SK-N-SH (cell line): ENCODE measurements around the gene GCM1. TPM values are rescaled to one million over a fixed set of nuclear protein-coding genes. Genes with fewer than 3 reads are reported as not detected.

Source experiments
- CTCF ChIA-PET: fragments of 300-600, 350-600 bp; formaldehyde crosslinking; extraction: SDS; loops from one replicate; lab custom pipeline; 2021; lab: Yijun Ruan, JAX
- POLR2A ChIA-PET: fragments of 350-600 bp; sonication (Branson Sonifier 250); formaldehyde crosslinking; extraction: SDS; loops from one replicate; lab custom pipeline; 2020; ENCODE audit warnings: antibody characterized with exemption, inconsistent platforms; lab: Yijun Ruan, JAX
- DNase-seq: peaks from one replicate; pipeline ENCODE4 v3.0.0; 2012
- H2AFZ ChIP-seq: fragments of 200-600 bp; sonication (generic); 2 replicates; pipeline ENCODE4 v1.8.1; 2016; ENCODE audit warnings: antibody characterized with exemption, mild to moderate bottlenecking, low read depth
- H3F3A ChIP-seq: fragments of 200-600 bp; sonication (generic); replicated peaks from 2 replicates; pipeline ENCODE3; 2016; ENCODE audit warnings: antibody characterized with exemption, mild to moderate bottlenecking; ENCODE audit not compliant: insufficient read depth
- H3K27ac ChIP-seq, 2 experiments: fragments of 200-500 bp in 1 of 2; fragments of 200-600 bp in 1 of 2; sonication (Bioruptor generic) in 1 of 2; sonication (generic), shearing (Covaris generic) in 1 of 2; 2 replicates each; pipeline versions ENCODE4 v1.5.1 to v1.6.1; 2014 to 2016; ENCODE audit warnings: low read depth in 2 of 2, inconsistent platforms in 1 of 2, low read length in 1 of 2, mild to moderate bottlenecking in 1 of 2, mixed read lengths in 1 of 2
- H3K27me3 ChIP-seq: fragments of 200-600 bp; sonication (generic), shearing (Covaris generic); 2 replicates; pipeline ENCODE4 v1.6.1; 2016; ENCODE audit warnings: mixed run types; ENCODE audit not compliant: insufficient read depth
- H3K36me3 ChIP-seq, 2 experiments: fragments of 200-500 bp in 1 of 2; fragments of 200-600 bp in 1 of 2; sonication (Bioruptor generic) in 1 of 2; sonication (generic) in 1 of 2; replicated peaks in 1 of 2; 2 replicates each; pipeline versions ENCODE3 to v1.5.1; 2014 to 2016; ENCODE audit warnings: low read length in 1 of 2, mild to moderate bottlenecking in 1 of 2; ENCODE audit not compliant: insufficient read depth in 2 of 2, control insufficient read depth in 1 of 2
- H3K4me1 ChIP-seq, 2 experiments: fragments of 200-500 bp in 1 of 2; fragments of 200-600 bp in 1 of 2; sonication (Bioruptor generic) in 1 of 2; sonication (generic), shearing (Covaris generic) in 1 of 2; 2 replicates each; pipeline versions ENCODE4 v1.5.1 to v1.6.1; 2014 to 2016; ENCODE audit warnings: low read depth in 1 of 2, low read length in 1 of 2, mixed run types in 1 of 2; ENCODE audit not compliant: insufficient read depth in 2 of 2, control insufficient read depth in 1 of 2
- H3K4me2 ChIP-seq: fragments of 200-600 bp; sonication (generic), shearing (Covaris generic); 2 replicates; pipeline ENCODE4 v1.6.1; 2017; ENCODE audit warnings: mixed run types
- H3K4me3 ChIP-seq, 2 experiments: fragments of 200-500 bp in 1 of 2; fragments of 200-600 bp in 1 of 2; sonication (Bioruptor generic) in 1 of 2; sonication (generic), shearing (Covaris generic) in 1 of 2; 2 replicates each; pipeline versions ENCODE4 v1.5.1 to v1.8.1; 2014 to 2016; ENCODE audit warnings: low read depth in 2 of 2, inconsistent platforms in 1 of 2, low read length in 1 of 2, mild to moderate bottlenecking in 1 of 2, mixed read lengths in 1 of 2, moderate library complexity in 1 of 2
- H3K79me2 ChIP-seq: fragments of 200-600 bp; sonication (generic); 2 replicates; pipeline ENCODE4 v1.8.1; 2017; ENCODE audit warnings: mild to moderate bottlenecking; ENCODE audit not compliant: insufficient read depth
- H3K9ac ChIP-seq: fragments of 200-600 bp; sonication (generic); 2 replicates; pipeline ENCODE4 v1.6.1; 2017; ENCODE audit warnings: mixed run types
- H3K9me2 ChIP-seq: fragments of 200-600 bp; sonication (generic); 2 replicates; pipeline ENCODE4 v1.6.1; 2017; ENCODE audit warnings: mixed run types
- H3K9me3 ChIP-seq: fragments of 200-600 bp; sonication (generic); 2 replicates; pipeline ENCODE4 v1.6.1; 2017; ENCODE audit warnings: mixed run types, mild to moderate bottlenecking, moderate library complexity
- H4K20me1 ChIP-seq: fragments of 200-600 bp; sonication (generic); 2 replicates; pipeline ENCODE4 v1.6.1; 2017; ENCODE audit warnings: mild to moderate bottlenecking, mixed run types; ENCODE audit not compliant: insufficient read depth
- ELF1 ChIP-seq: IDR thresholded peaks from 2 replicates; pipeline ENCODE4 v1.4.0; 2012
- EZH2phosphoT487 ChIP-seq: fragments of 200-600 bp; sonication (generic); IDR thresholded peaks from 2 replicates; pipeline ENCODE4 v1.6.1; 2017; ENCODE audit warnings: low read depth, mixed run types, mild to moderate bottlenecking, antibody characterized with exemption, moderate library complexity, borderline replicate concordance
- GABPA ChIP-seq: IDR thresholded peaks from 2 replicates; pipeline ENCODE4 v1.4.0; 2012; ENCODE audit warnings: low read depth, mild to moderate bottlenecking
- GATA2 ChIP-seq: sonication (generic); formaldehyde crosslinking; IDR thresholded peaks from 2 replicates; pipeline ENCODE4 v1.5.0; 2020; ENCODE audit warnings: mild to moderate bottlenecking, missing genetic modification reagents
- MXI1 ChIP-seq: IDR thresholded peaks from 2 replicates; pipeline ENCODE4 v1.6.1; 2012; ENCODE audit warnings: mild to moderate bottlenecking, low read depth, low read length, improper control_type of control experiment
- NFIC ChIP-seq: IDR thresholded peaks from 2 replicates; pipeline ENCODE4 v1.4.0; 2012; ENCODE audit warnings: borderline replicate concordance
- RAD21 ChIP-seq: IDR thresholded peaks from 2 replicates; pipeline ENCODE4 v1.6.1; 2012; ENCODE audit warnings: mild to moderate bottlenecking, low read length
- RFX5 ChIP-seq: IDR thresholded peaks from 2 replicates; pipeline ENCODE4 v1.6.1; 2012; ENCODE audit warnings: mild to moderate bottlenecking, improper control_type of control experiment, low read length
- RXRA ChIP-seq: IDR thresholded peaks from 2 replicates; pipeline ENCODE4 v1.4.0; 2012; ENCODE audit warnings: low read depth, mild to moderate bottlenecking, borderline replicate concordance
- SIN3A ChIP-seq: IDR thresholded peaks from 2 replicates; pipeline ENCODE4 v1.6.1; 2012; ENCODE audit warnings: low read depth, mild to moderate bottlenecking, low read length, moderate library complexity, borderline replicate concordance
- SMC3 ChIP-seq: IDR thresholded peaks from 2 replicates; pipeline ENCODE4 v1.6.1; 2012; ENCODE audit warnings: low read depth, low read length, improper control_type of control experiment
- TCF12 ChIP-seq: IDR thresholded peaks from 2 replicates; pipeline ENCODE4 v1.4.0; 2012
- TEAD4 ChIP-seq: IDR thresholded peaks from 2 replicates; pipeline ENCODE4 v1.4.0; 2012; ENCODE audit warnings: mild to moderate bottlenecking, borderline replicate concordance; ENCODE audit not compliant: insufficient read depth
- WGBS: methylation state at CpG from one replicate; pipeline ENCODE4 v1.1.6; 2017; ENCODE audit warnings: low lambda C conversion rate; 5-methylcytosine and 5-hydroxymethylcytosine counted together
- polyA plus RNA-seq, 3 experiments: library from polyadenylated mRNA; depleted of rRNA; stranded (reverse); fragments of >200 nt; gene quantifications; 2 replicates each; pipeline ENCODE4 v1.2.3, GENCODE V29; 2012
- TF ChIP-seq, protein P1 (sequence below): IDR thresholded peaks from 2 replicates; pipeline ENCODE4; 2012
- TF ChIP-seq, protein P2 (sequence below): IDR thresholded peaks from 2 replicates; pipeline ENCODE4 v1.4.0; 2012; ENCODE audit warnings: low read depth, borderline replicate concordance
- TF ChIP-seq, protein P3 (sequence below): fragments of 150-350 bp; IDR thresholded peaks from 2 replicates; pipeline ENCODE4 v1.6.1; 2016; ENCODE audit warnings: mild to moderate bottlenecking, low read depth, low read length
- TF ChIP-seq, protein P4 (sequence below): IDR thresholded peaks from 2 replicates; pipeline ENCODE4 v1.4.0; 2012; ENCODE audit warnings: low read depth
- TF ChIP-seq, protein P5 (sequence below): fragments of 150-350 bp; IDR thresholded peaks from 2 replicates; pipeline ENCODE4 v1.6.1; 2017; ENCODE audit warnings: antibody characterized with exemption, low read length, low read depth, borderline replicate concordance

Gene GCM1
- polyA plus RNA-seq, 1 of the 3 experiments (the other 2 are of a cell fraction) = not detected

DNA sequence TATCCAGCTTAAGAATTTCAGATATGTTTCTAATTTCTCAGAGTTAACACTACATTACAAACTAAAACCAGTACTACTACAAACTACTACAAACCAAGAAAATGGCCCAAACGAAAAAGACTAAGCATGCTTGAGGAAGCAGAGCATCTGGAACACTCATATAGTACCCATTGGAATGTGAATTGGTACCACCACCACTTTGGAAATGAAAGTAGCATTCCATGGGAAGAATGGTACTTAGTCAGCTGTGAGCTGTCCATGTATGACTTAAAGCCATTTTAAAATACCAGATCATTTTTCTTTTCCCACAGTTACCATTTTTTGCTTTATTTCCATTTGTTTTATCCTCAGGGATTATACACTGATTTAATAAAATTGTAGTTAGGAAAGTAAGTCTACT, 52.9 kb downstream of the GCM1 start:
- no peak overlapping the region for H3K9ac ChIP-seq
- H3F3A ChIP-seq = no peaks in the 10 kb centered on the region
- H3K36me3 ChIP-seq = peaks cover 72 to 81% of the 10 kb centered on the region in 2 experiments
- CTCF ChIA-PET = interaction anchor here (1.4 kb wide), 1 partner anchor 18 kb away, joined by 3 read pairs; no protein-coding TSS in a partner anchor
- TF ChIP-seq EZH2phosphoT487 = no peak
- no peak for TF ChIP-seq GABPA
- TF ChIP-seq SIN3A = no peak
- TF ChIP-seq, protein P1, sequence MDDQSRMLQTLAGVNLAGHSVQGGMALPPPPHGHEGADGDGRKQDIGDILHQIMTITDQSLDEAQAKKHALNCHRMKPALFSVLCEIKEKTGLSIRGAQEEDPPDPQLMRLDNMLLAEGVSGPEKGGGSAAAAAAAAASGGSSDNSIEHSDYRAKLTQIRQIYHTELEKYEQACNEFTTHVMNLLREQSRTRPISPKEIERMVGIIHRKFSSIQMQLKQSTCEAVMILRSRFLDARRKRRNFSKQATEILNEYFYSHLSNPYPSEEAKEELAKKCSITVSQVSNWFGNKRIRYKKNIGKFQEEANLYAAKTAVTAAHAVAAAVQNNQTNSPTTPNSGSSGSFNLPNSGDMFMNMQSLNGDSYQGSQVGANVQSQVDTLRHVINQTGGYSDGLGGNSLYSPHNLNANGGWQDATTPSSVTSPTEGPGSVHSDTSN = no peak
- H3K4me2 ChIP-seq = no peak overlapping the region
- H3K4me3 ChIP-seq = no peak overlapping the region
- no peaks in the 10 kb centered on the region for H3K9me3 ChIP-seq
- H3K79me2 ChIP-seq = no peaks in the 10 kb centered on the region
- H3K27me3 ChIP-seq = no peaks in the 10 kb centered on the region
- no peaks in the 10 kb centered on the region for H3K9me2 ChIP-seq
- no peak overlapping the region for H3K27ac ChIP-seq
- no peaks in the 10 kb centered on the region for H3K4me1 ChIP-seq
- WGBS = 75% methylated on average over 1 of the region's 1 CpG
- no peaks in the 10 kb centered on the region for H4K20me1 ChIP-seq
- no peak for DNase-seq
- POLR2A ChIA-PET = no interaction called here
- no peak overlapping the region for H2AFZ ChIP-seq

DNA sequence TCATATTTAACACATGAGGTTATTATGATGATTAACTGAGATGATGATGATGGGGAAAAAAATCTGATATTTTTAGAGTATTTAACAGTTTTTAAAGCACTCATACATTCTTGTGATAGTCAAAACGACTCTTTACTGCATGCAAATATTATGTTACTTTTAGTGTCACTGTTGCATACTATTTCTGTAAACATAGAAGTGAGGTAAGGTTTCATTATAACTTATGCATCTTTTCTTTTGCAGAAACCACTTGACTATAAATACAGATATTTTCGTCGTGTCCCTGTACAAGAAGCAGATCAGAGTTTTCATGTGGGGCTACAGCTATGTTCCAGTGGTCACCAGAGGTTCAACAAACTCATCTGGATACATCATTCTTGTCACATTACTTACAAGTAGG, 53.4 kb downstream of the GCM1 start:
- no peak for DNase-seq
- no peaks in the 10 kb centered on the region for H3K4me1 ChIP-seq
- H4K20me1 ChIP-seq = no peaks in the 10 kb centered on the region
- H3F3A ChIP-seq = no peaks in the 10 kb centered on the region
- no peak overlapping the region for H3K4me3 ChIP-seq
- POLR2A ChIA-PET = no interaction called here
- H3K27me3 ChIP-seq = no peaks in the 10 kb centered on the region
- no peaks in the 10 kb centered on the region for H3K9me2 ChIP-seq
- CTCF ChIA-PET = interaction anchor here (1.1 to 1.4 kb wide), 2 partner anchors 17 to 100 kb away, joined by 3 read pairs; partner anchors contain the start of gene GSTA4
- H2AFZ ChIP-seq = no peak overlapping the region
- H3K9ac ChIP-seq = no peak overlapping the region
- peaks cover 72 to 79% of the 10 kb centered on the region in 2 experiments for H3K36me3 ChIP-seq
- no peak overlapping the region for H3K27ac ChIP-seq
- H3K79me2 ChIP-seq = no peaks in the 10 kb centered on the region
- TF ChIP-seq EZH2phosphoT487 (no peak), GATA2 (no peak), RAD21 (no peak), TEAD4 (no peak), NFIC (no peak), TCF12 (no peak), SIN3A (no peak), RXRA (no peak), GABPA (no peak), RFX5 (no peak), SMC3 (no peak), ELF1 (no peak), MXI1 (no peak)
- TF ChIP-seq, protein P2, sequence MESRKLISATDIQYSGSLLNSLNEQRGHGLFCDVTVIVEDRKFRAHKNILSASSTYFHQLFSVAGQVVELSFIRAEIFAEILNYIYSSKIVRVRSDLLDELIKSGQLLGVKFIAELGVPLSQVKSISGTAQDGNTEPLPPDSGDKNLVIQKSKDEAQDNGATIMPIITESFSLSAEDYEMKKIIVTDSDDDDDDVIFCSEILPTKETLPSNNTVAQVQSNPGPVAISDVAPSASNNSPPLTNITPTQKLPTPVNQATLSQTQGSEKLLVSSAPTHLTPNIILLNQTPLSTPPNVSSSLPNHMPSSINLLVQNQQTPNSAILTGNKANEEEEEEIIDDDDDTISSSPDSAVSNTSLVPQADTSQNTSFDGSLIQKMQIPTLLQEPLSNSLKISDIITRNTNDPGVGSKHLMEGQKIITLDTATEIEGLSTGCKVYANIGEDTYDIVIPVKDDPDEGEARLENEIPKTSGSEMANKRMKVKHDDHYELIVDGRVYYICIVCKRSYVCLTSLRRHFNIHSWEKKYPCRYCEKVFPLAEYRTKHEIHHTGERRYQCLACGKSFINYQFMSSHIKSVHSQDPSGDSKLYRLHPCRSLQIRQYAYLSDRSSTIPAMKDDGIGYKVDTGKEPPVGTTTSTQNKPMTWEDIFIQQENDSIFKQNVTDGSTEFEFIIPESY = no peak
- TF ChIP-seq, protein P3, sequence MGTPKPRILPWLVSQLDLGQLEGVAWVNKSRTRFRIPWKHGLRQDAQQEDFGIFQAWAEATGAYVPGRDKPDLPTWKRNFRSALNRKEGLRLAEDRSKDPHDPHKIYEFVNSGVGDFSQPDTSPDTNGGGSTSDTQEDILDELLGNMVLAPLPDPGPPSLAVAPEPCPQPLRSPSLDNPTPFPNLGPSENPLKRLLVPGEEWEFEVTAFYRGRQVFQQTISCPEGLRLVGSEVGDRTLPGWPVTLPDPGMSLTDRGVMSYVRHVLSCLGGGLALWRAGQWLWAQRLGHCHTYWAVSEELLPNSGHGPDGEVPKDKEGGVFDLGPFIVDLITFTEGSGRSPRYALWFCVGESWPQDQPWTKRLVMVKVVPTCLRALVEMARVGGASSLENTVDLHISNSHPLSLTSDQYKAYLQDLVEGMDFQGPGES = no peak
- TF ChIP-seq, protein P4, sequence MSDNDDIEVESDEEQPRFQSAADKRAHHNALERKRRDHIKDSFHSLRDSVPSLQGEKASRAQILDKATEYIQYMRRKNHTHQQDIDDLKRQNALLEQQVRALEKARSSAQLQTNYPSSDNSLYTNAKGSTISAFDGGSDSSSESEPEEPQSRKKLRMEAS = no peak
- TF ChIP-seq, protein P5, sequence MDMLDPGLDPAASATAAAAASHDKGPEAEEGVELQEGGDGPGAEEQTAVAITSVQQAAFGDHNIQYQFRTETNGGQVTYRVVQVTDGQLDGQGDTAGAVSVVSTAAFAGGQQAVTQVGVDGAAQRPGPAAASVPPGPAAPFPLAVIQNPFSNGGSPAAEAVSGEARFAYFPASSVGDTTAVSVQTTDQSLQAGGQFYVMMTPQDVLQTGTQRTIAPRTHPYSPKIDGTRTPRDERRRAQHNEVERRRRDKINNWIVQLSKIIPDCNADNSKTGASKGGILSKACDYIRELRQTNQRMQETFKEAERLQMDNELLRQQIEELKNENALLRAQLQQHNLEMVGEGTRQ = no peak
- TF ChIP-seq, all 33 proteins: peak for 0
- Histone ChIP-seq H3K4me2 (no peak overlapping the region), H3K9me3 (no peaks in the 10 kb centered on the region)
- 96% methylated on average over 3 of the region's 3 CpGs for WGBS
